Body of pancreas (tissue), 4 donors: ENCODE results near the gene PER3. TPM values are rescaled to one million over a fixed set of nuclear protein-coding genes. Genes with fewer than 3 reads are reported as not detected.

Experiments
- ATAC-seq: fragments of 150-250 bp; one replicate; pipeline ENCODE4 v1.9.1; 2016
- DNase-seq, 4 donors: peaks; one replicate each; pipeline ENCODE4 v3.0.0-alpha.2; 2019
- H3K27ac ChIP-seq, 4 donors: fragments of 200-600 bp; sonication (generic); 1 replicate in 3 of 4; 2 replicates in 1 of 4; pipeline versions ENCODE4 v1.5.1 to v1.6.1; 2016 to 2019; ENCODE audit warnings: mild to moderate bottlenecking in 1 of 4, mixed read lengths in 1 of 4, moderate library complexity in 1 of 4
- H3K27me3 ChIP-seq, 2 donors: fragments of 200-600 bp; sonication (generic); one replicate each; pipeline ENCODE4 v1.6.0; 2016; ENCODE audit warnings: mild to moderate bottlenecking in 1 of 2
- H3K36me3 ChIP-seq, 2 donors: fragments of 200-600 bp; sonication (generic); replicated peaks in 1 of 2; 2 replicates each; pipeline ENCODE4 v1.5.1; 2016; ENCODE audit warnings: low read depth in 2 of 2; ENCODE audit not compliant: insufficient read depth in 1 of 2
- H3K4me1 ChIP-seq: fragments of 200-600 bp; sonication (generic); one replicate; pipeline ENCODE4 v1.6.0; 2016
- H3K4me3 ChIP-seq, 2 donors: fragments of 200-600 bp; sonication (generic); 1 replicate in 1 of 2; 2 replicates in 1 of 2; pipeline ENCODE4 v1.5.1; 2016 to 2019
- H3K9me3 ChIP-seq, 3 donors: fragments of 200-600 bp; sonication (generic); 1 replicate in 2 of 3; 2 replicates in 1 of 3; pipeline ENCODE4 v1.5.1; 2016
- CTCF ChIP-seq, 7 experiments: fragments of 450-650 bp in 4 of 7; fragments of 200-600 bp in 3 of 7; sonication (generic) in 3 of 7; IDR thresholded peaks; one replicate each; pipeline ENCODE4 v1.5.1; 2016 to 2019; ENCODE audit warnings: antibody characterized with exemption in 7 of 7
- POLR2A ChIP-seq, 3 donors: fragments of 450-650 bp; IDR thresholded peaks; one replicate each; pipeline ENCODE4 v1.6.1; 2016; ENCODE audit warnings: antibody characterized with exemption in 3 of 3, mild to moderate bottlenecking in 2 of 3
- WGBS, 2 donors: methylation state at CpG; one replicate each; pipeline ENCODE4 v1.1.5; 2017; 5-methylcytosine and 5-hydroxymethylcytosine counted together
- intact Hi-C: fragments of 100-400 bp; cut with DNase I; formaldehyde crosslinking; loops from one replicate; pipeline ENCODE4 v1.15.1; 2023
- total RNA-seq, 2 donors: library from RNA; depleted of rRNA; stranded (reverse); fragments of >200 nt; gene quantifications; one replicate each; pipeline ENCODE4 v1.1.0, GENCODE V29; 2016

PER3 gene
- total RNA-seq, 2 donors from 2014 or later = 10.4 to 11.9 TPM

- Histone ChIP-seq H3K4me1 (peaks cover 17% of the 10 kb centered on the region), H3K9me3 (no peaks in the 10 kb centered on the region), H3K36me3 (no peaks in the 10 kb centered on the region), H3K27ac (peak overlapping the region in 3 of 4 donors; percentile 87 to 96 (median 90)), H3K27me3 (no peaks in the 10 kb centered on the region), H3K4me3 (peak overlapping the region; percentile 86 to 90)
- 7 to 8% methylated on average over 10 to 12 of the region's 12 CpGs for WGBS, 2 donors
- DNase-seq (no peak), ATAC-seq (no peak)
- TF ChIP-seq POLR2A (IDR thresholded peaks at IDR 0.05) (no peak), CTCF (IDR thresholded peaks at IDR 0.05) (no peak)
- intact Hi-C loops = no loop called here
These were observed 12.2 kb upstream of the PER3 start for GRCh38 chr1:7771823-7772299.

GRCh38 chr1:7777591-7777990 is 6.5 kb upstream of the PER3 start:
- Histone ChIP-seq H3K4me3 (no peak overlapping the region), H3K36me3 (peaks cover 0 to 10% of the 10 kb centered on the region in 2 donors), H3K4me1 (peaks cover 4% of the 10 kb centered on the region), H3K27ac (no peak overlapping the region), H3K9me3 (no peaks in the 10 kb centered on the region), H3K27me3 (no peaks in the 10 kb centered on the region)
- intact Hi-C loops = no loop called here
- TF ChIP-seq CTCF (IDR thresholded peaks at IDR 0.05) (no peak), POLR2A (IDR thresholded peaks at IDR 0.05) (no peak)
- no peak for DNase-seq
- 78 to 85% methylated on average over 3 of the region's 3 CpGs for WGBS, 2 donors
- ATAC-seq = no peak

- Histone ChIP-seq H3K4me1 (peaks cover 5% of the 10 kb centered on the region), H3K4me3 (no peak overlapping the region), H3K27me3 (no peaks in the 10 kb centered on the region), H3K27ac (no peak overlapping the region), H3K9me3 (no peaks in the 10 kb centered on the region), H3K36me3 (peaks cover 0 to 10% of the 10 kb centered on the region in 2 donors)
- TF ChIP-seq POLR2A (IDR thresholded peaks at IDR 0.05) = no peak
- TF ChIP-seq CTCF (IDR thresholded peaks at IDR 0.05) = no peak
- no peak for ATAC-seq
- 78 to 81% methylated on average over 4 of the region's 4 CpGs for WGBS, 2 donors
- DNase-seq = no peak
- intact Hi-C loops = no loop called here
These were observed 5.9 kb upstream of the PER3 start for GRCh38 chr1:7778133-7778628.

GRCh38 chr1:7780976-7781375 is 3.1 kb upstream of the PER3 start:
- WGBS, 2 donors = 89 to 92% methylated on average over 9 of the region's 9 CpGs
- Histone ChIP-seq H3K9me3 (no peaks in the 10 kb centered on the region), H3K36me3 (peaks cover 0 to 10% of the 10 kb centered on the region in 2 donors), H3K27ac (no peak overlapping the region), H3K4me3 (no peak overlapping the region), H3K27me3 (no peaks in the 10 kb centered on the region), H3K4me1 (peaks cover 21% of the 10 kb centered on the region)
- no peak for ATAC-seq
- no peak for TF ChIP-seq CTCF (IDR thresholded peaks at IDR 0.05)
- TF ChIP-seq POLR2A (IDR thresholded peaks at IDR 0.05) = no peak
- intact Hi-C loops = no loop called here
- DNase-seq = no peak

GRCh38 chr1:7781501-7781900 is 2.6 kb upstream of the PER3 start:
- ATAC-seq = no peak
- H3K4me3 ChIP-seq = no peak overlapping the region
- H3K27ac ChIP-seq = no peak overlapping the region
- no peaks in the 10 kb centered on the region for H3K9me3 ChIP-seq
- intact Hi-C loops = no loop called here
- DNase-seq = no peak
- peaks cover 24% of the 10 kb centered on the region for H3K4me1 ChIP-seq
- peaks cover 0 to 10% of the 10 kb centered on the region in 2 donors for H3K36me3 ChIP-seq
- TF ChIP-seq POLR2A (IDR thresholded peaks at IDR 0.05) (no peak), CTCF (IDR thresholded peaks at IDR 0.05) (no peak)
- 63 to 68% methylated on average over 6 to 7 of the region's 7 CpGs for WGBS, 2 donors
- no peaks in the 10 kb centered on the region for H3K27me3 ChIP-seq
